GM03348 (cell line): ENCODE results near the gene PMPCA.

Experiments
- DNase-seq: peaks from one replicate; pipeline ENCODE4 v3.0.0; 2012; ENCODE audit warnings: low spot score

PMPCA gene

DNA sequence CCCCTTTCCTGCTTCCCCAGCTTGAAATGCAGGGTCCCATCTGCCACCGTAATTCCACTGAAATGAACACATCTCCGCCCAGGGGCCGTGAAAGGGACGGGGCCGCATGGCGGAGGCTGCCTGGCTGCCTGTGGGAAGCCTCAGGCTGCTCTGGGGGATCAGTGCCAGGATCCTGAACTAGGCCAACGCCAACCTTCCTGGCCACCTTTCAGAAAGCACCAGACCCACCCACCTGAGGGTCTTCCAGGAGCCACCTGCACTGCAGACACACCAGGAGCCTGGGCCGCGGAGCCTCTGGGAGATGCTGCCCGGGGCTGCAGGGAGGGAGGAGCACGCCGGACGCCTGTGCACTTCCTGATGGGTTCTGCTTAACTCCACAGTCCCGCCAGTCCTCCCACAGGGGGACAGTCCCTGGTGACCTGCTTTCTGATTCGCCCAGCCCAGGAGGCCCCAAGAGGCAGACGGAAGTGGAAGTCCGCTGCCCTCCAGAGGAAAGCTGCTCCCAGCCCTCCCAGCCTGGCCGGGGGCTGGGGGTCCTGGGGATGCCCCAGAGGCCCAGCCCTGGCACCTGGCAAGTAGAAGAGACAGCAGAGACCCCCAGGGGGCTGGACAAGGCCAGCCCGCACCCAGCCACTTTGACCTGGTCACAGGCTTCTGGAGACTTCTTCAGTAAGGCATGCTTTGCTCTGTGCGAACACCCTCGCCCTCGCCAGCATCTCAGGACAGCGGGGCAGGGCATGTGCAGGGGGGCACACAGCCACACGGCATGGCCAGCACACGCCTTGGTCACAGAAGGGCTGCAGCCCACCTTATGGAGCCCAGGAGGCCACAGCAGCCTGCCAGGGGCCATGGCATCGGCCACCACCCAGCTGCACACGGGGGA is 36.9 kb upstream of the PMPCA start, which contains the start of gene CARD9:
Gene CARD9, minus strand, starts transcription at position 370 of the 883 bp plus-strand sequence. CDS start 1,591 bp downstream, outside the sequence.
- no peak for DNase-seq

GRCh38 chr9:136374183-136374575 is 36.3 kb upstream of the PMPCA start:
- DNase-seq = no peak

- no peak for DNase-seq
Observed at GRCh38 chr9:136375096-136375495, 35.4 kb upstream of the PMPCA start.

- DNase-seq = no peak
Observed at GRCh38 chr9:136376457-136376856, 34.0 kb upstream of the PMPCA start.

GRCh38 chr9:136377341-136378169 is 32.9 kb upstream of the PMPCA start:
- no peak for DNase-seq

- no peak for DNase-seq
Observed at GRCh38 chr9:136378170-136379002, 32.1 kb upstream of the PMPCA start.

DNA sequence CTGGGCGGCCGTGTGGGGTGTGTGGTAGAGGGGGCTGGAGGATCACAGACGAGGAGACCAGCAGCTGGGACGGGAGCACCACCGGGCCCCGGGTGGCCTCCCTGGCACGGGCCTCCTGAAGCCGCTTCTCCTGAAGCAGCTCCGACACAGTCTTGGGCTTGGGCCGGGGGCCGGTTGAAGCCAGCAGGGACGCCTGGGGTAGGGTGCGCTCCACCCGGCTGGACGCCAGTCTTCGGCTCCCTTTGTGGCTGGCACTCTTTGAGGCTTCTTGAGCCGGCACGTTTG is 31.5 kb upstream of the PMPCA start:
- DNase-seq = no peak

DNA sequence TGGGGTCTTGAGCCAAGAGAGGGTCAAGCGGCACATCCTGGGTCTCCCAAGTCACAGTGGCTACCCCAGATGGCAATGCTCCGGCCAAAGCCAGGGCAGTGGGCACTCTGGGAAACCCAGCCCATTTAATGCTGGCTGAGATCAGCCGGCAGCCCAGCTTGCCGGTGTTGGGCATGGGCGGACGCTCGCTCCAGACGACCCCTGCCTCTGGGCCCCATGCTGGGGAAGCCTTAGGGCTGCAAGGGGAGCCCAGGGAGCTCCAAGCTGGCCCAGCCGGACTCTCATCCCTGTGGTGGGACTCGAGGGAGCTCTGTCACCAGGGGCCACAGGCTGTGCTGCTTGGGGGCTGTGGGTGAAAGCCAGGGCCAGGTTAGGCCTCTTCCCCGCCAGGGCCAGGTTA is 31.1 kb upstream of the PMPCA start:
- no peak for DNase-seq

DNA sequence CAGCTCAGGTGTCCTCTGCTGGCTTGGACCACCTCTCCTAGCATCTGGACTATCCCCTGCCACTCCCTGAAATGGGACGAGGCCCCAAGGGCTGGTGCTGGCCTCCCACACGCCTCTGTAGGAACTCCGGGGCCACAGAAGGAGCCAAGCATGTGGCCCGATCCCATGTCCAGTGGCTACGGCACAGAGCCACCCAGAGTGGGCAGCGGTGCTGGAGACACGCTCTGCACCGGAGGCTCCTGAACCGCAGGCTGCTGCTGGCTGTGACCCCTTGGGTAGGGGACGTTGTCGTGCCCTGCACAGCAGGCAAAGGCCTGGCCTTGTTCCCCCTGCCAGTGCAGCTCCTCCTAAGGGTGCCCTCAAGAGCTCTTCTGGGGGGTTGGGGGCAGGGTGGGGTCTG is 30.6 kb upstream of the PMPCA start:
- no peak for DNase-seq

DNA sequence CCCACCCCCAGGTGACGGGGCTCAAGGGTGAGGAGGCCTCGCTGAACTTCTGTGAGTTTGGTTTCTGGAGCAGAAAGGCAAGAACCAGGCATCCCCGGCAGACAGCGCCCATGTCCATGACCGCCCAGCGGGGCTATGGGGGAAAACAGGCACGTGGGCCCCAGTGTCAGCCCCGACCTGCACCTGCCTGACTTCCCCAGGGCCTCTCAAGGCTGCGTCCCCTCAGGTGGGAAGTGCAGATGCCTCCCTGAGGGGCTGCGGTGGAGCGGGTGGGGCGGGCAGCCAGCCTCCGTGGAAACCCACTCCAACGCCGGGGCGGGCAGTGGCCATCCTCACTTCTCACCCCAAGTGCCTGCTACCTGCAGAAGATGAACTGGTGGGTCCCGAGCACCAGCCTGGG is 30.1 kb upstream of the PMPCA start:
- no peak for DNase-seq

GRCh38 chr9:136381311-136381710 is 29.1 kb upstream of the PMPCA start:
- no peak for DNase-seq

GRCh38 chr9:136381966-136382513 is 28.4 kb upstream of the PMPCA start:
- DNase-seq = no peak

DNA sequence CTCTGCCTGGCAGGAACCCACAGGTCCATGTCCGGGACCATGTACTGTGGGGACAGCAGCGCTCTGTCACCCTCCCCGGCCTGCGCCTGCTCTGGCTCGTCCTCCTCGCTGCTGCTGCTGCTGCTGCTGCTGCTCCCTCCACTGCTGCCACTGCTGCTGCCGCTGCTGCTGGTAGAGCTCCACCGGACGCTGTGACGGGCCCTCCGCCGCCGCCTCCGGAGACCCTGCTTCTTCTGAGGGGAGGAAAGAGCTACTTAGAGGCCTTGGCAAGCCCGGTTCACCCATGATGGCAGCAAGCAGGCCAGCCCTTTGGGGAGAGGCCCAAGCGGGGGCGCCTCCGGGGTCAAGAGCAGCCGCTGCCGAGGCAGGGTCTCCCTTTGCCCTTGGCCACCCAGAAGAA is 27.0 kb upstream of the PMPCA start:
- DNase-seq = no peak

DNA sequence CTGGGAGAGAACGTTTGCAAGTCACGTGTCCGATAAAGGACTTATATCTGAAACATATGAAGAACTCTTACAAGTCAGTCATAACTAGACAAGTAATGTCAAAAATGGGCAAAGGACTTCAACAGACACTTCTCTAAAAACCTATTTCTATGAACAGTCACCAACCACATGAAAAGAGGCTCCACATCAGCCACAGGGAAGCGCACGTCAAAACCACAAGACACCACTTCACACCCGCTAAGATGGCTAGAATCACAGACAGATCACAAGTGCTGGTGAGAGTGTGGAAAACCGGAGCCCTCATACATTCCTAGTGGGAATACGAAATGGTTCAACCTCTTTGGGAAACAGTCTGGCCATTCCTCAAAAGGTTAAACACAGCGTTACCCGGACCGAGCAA is 25.4 kb upstream of the PMPCA start:
- no peak for DNase-seq

- no peak for DNase-seq
Observed at GRCh38 chr9:136386018-136386417, 24.4 kb upstream of the PMPCA start.

GRCh38 chr9:136387217-136387616 is 23.2 kb upstream of the PMPCA start:
- no peak for DNase-seq

DNA sequence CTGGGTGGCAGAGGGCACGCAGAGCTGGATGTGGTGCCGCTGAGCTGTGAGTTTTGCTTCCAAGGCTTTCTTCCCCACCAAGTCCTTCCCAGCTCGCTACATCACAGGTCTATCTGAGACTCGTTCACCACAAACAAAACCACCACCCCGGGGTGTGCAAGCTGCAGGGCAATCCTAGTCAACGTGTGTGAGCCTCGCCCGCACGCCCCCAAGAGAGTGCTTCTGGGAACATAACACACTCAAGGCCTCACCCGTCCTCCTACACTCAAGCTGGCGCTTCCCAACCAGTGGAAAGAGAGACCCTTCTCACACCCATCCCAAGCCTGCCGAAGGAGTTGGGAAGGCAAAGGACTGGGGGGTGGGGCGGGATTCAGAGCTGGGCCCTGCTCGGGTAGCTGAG is 21.1 kb upstream of the PMPCA start:
- no peak for DNase-seq

GRCh38 chr9:136391737-136392537 is 18.5 kb upstream of the PMPCA start:
- no peak for DNase-seq

DNA sequence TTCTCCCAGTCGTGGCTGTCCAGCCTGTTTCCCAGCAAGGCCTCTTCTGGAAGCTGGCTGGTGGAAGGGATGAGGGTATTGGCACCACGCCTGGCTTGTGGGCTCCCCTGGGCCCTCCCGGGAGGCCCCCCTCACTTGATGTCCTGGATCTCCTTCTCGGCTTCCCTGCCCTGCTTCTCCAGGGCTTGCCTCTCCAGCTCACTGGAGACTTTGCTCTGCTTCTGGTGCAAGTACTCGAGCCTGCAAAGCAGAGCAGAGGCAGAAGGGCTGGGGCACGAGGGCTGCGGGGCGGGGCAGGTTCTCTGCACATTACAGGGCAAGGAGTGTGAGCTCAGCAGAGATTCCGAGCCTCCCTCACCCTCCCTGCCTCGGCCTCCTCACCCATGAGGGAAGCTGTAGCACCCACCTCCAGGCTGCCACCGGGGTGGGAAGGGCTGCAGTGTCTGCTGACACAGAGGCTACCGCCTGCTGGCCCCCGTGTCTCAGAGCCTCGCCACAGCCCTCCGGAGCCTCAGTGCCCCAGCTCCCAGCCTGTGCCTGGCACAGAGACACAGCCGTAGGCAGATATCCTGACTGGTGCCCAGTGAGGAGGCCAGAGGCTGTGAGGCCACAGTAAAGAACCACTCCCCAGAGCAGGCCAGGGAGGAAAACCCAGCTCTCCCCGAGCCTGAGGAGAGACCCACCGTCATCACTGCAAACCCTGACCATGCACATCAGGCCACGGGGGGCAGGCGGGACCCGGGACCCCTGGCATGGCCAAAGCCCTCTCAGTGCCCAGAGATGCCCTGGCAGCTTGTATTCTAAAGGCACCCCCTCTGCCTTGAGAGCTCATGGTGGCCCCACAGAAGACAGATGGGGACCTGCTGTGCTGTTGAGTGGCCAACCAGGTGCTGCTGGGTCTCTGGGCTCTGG is 17.7 kb upstream of the PMPCA start:
- no peak for DNase-seq

DNA sequence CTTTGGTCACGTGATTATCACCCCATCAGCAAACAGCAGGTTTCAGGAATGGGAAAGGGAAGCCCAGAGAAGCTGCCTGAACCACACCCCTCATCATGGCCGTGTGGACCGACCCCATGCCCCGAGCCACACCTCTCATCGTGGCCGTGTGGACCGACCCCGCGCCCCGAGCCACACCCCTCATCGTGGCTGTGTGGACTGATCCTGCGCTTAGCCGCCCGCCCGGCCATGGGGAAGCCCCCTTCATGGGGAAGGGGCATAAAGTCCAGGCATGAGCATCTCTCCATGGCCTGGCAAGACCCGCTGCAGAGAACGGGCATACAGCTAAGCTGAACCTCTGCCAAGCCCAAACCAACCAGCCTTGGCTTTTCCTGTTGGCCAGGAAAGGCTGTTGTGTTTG is 16.9 kb upstream of the PMPCA start:
- no peak for DNase-seq
